HCT116 (cell line): ENCODE results near the gene TMEM150A.

Experiments used
- EZH2 ChIP-seq: fragments of 200-600 bp; sonication (generic); IDR thresholded peaks from 2 replicates; pipeline ENCODE4 v1.6.1; 2017; ENCODE audit warnings: antibody characterized with exemption, mixed run types
- EZH2phosphoT487 ChIP-seq: fragments of 200-600 bp; IDR thresholded peaks from 2 replicates; pipeline ENCODE4 v1.6.1; 2018; ENCODE audit warnings: antibody characterized with exemption, borderline replicate concordance
- POLR2A ChIP-seq: IDR thresholded peaks from 2 replicates; pipeline ENCODE4 v1.7.0; 2011; ENCODE audit warnings: borderline replicate concordance; ENCODE audit not compliant: insufficient read depth, insufficient read length; ENCODE audit errors: extremely low read depth
- SP1 ChIP-seq: IDR thresholded peaks from 2 replicates; pipeline ENCODE4 v1.6.1; 2012; ENCODE audit warnings: low read depth
- SRF ChIP-seq: IDR thresholded peaks from 2 replicates; pipeline ENCODE4 v1.6.1; 2012; ENCODE audit warnings: low read depth
- TCF7L2 ChIP-seq: IDR thresholded peaks from 2 replicates; pipeline ENCODE4 v1.7.0; 2011; ENCODE audit warnings: borderline replicate concordance, inconsistent platforms; ENCODE audit not compliant: insufficient read depth, insufficient read length; ENCODE audit errors: extremely low read depth
- TF ChIP-seq, protein P1 (sequence below), 3 experiments: fragments of 200-600 bp in 1 of 3; sonication (generic) in 1 of 3; IDR thresholded peaks in 2 of 3; conservative IDR thresholded peaks in 1 of 3; 2 replicates each; pipeline ENCODE4 v1.5.1; 2012 to 2017; ENCODE audit warnings: low read depth in 2 of 3, low read length in 2 of 3, antibody characterized with exemption in 1 of 3, borderline replicate concordance in 1 of 3, control low read depth in 1 of 3, mild to moderate bottlenecking in 1 of 3, mixed read lengths in 1 of 3, mixed run types in 1 of 3, moderate library complexity in 1 of 3; ENCODE audit not compliant: insufficient read depth in 1 of 3

DNA sequence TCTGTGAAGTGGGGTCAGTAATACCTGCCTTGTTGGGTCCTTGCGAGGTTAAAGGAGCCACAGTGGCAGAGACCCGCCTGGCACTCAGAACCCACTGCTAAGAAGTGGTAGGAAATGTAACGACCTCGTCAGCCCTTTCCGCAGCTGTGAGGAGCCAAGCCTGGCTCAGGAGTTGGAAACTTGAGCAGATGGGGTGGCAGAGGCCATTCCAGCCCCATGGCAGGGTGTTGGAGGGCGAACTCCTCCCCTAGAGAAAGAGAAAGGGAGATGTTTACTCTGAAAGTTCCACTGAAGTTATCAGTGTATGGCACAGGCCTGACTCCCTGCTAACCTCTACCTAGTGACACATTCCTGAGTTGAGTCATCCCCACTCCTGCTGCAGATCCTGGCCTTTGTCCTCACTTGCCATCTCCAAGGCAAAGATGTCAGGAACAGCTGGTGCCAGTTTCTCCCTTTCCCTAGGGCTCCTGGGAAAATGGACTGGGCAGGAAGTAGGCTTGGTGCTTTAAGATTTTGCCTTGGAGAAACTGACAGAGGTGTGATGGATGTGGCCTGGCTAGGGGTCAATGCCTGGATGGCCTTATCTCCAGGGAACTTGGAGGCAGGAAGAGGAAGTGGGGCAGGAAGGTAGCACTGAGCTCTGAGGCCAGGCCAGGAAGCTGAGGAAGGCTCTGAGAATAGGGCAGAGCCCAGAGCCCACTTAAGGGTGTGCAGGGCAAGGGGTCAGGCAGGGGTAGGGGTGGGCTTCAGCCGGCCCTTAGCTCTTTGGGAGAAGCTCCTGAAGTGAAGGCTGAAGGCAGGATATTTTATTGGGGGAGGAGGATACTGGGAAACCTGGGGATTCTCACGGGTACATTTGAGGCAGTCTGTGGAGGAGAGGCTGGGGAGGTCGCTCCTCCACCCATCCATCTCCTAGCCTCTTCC is 17.4 kb downstream of the TMEM150A start:
- TF ChIP-seq POLR2A (no peak), SP1 (0 out of 2 replicates have a peak, but pooled peaks have one; percentile 25), EZH2phosphoT487 (no peak), EZH2 (no peak), SRF (no peak), TCF7L2 (no peak)
- TF ChIP-seq, protein P1, sequence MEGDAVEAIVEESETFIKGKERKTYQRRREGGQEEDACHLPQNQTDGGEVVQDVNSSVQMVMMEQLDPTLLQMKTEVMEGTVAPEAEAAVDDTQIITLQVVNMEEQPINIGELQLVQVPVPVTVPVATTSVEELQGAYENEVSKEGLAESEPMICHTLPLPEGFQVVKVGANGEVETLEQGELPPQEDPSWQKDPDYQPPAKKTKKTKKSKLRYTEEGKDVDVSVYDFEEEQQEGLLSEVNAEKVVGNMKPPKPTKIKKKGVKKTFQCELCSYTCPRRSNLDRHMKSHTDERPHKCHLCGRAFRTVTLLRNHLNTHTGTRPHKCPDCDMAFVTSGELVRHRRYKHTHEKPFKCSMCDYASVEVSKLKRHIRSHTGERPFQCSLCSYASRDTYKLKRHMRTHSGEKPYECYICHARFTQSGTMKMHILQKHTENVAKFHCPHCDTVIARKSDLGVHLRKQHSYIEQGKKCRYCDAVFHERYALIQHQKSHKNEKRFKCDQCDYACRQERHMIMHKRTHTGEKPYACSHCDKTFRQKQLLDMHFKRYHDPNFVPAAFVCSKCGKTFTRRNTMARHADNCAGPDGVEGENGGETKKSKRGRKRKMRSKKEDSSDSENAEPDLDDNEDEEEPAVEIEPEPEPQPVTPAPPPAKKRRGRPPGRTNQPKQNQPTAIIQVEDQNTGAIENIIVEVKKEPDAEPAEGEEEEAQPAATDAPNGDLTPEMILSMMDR (IDR thresholded peaks at IDR 0.05 in 2 of 3, conservative IDR thresholded peaks at IDR 0.05 in 1 of 3; ENCODE audit: borderline replicate concordance in 1 of 3, insufficient read depth in 1 of 3, low read depth in 2 of 3, low read length in 2 of 3): no peak
